ENCODE results near the gene DLGAP1. TPM values are rescaled to one million over a fixed set of nuclear protein-coding genes. Genes with fewer than 3 reads are reported as not detected.

The DLGAP1 gene
- total and polyA plus RNA-seq, 7 experiments from 2014 or later = 0.32 to 1.0 TPM; not detected in 5

DNA sequence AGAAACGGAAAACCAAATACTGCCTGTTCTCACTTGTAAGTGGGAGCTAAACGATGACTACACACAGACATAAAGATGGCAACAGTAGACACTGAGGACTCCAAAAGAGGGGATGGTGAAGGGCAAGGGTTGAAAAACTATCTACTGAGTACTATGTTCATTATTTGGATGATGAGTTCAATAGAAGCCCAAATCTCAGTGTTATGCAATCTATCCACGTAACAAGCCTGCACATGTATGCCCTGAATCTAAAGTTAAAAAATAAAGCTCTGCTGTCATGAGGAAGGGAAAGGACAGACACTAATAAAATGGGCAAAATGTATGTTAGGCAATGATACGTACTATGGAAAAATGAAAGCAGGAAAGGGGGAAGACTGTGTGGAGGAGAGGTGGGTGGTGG is 629.1 kb downstream of the DLGAP1 start:
- H3K27me3 ChIP-seq (ENCODE audit: control insufficient read depth in 2 of 2, insufficient read depth in 2 of 2, low read length in 2 of 2) = no peaks in the 10 kb centered on the region
- Mint-ChIP-seq H3K27me3 (peaks cover 0 to 11% (median 5%) of the 10 kb centered on the region in 5 donors), H3K27ac (no peak overlapping the region), H3K4me3 (no peak overlapping the region), H3K9me3 (no peaks in the 10 kb centered on the region), H3K4me1 (peaks cover 0 to 2% (median 0%) of the 10 kb centered on the region in 7 donors), H3K36me3 (no peaks in the 10 kb centered on the region)
- ATAC-seq = no peak
- H3K36me3 ChIP-seq (ENCODE audit: control insufficient read depth in 2 of 3, insufficient read depth in 3 of 3, low read length in 3 of 3) = no peaks in the 10 kb centered on the region
- DNase-seq = no peak
- ChIA-PET POLR2A (no interaction called here), CTCF (no interaction called here)
- no peak overlapping the region for H3K4me3 ChIP-seq (ENCODE audit: low read length)
- no peaks in the 10 kb centered on the region for H3K4me1 ChIP-seq (ENCODE audit: control insufficient read depth in 2 of 2, insufficient read depth in 2 of 2, low read length in 2 of 2)
- no peaks in the 10 kb centered on the region for H3K9me3 ChIP-seq (ENCODE audit: control insufficient read depth in 2 of 3, low read length in 3 of 3)
- no peak overlapping the region for H3K27ac ChIP-seq (ENCODE audit: low read depth, low read length)
- intact Hi-C loops (cut with micrococcal nuclease) = no loop called here

DNA sequence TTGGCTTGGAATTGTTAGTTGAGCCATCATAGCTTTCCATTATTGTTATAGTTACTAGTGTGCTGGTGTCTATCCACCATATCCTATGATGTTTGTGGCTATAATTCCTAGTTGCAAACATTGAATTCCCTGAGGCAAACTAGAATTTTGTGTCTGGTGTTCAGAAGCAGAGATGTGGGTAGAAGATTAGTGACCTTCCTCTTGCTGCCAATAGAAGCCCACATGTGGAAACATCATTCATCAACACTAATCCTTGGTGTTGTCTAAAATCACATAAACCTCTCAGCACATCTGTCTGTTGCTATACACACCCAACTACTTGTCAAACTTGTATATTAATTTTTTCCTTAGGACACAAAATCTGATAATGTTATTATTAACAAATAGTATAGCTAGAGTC is 631.0 kb downstream of the DLGAP1 start:
- ATAC-seq = no peak
- H3K9me3 ChIP-seq (ENCODE audit: control insufficient read depth in 2 of 3, low read length in 3 of 3) = no peaks in the 10 kb centered on the region
- H3K4me1 ChIP-seq (ENCODE audit: control insufficient read depth in 2 of 2, insufficient read depth in 2 of 2, low read length in 2 of 2) = no peaks in the 10 kb centered on the region
- no peak for DNase-seq
- intact Hi-C loops (cut with micrococcal nuclease) = no loop called here
- Mint-ChIP-seq H3K27ac (no peak overlapping the region), H3K27me3 (peaks cover 0 to 18% (median 9%) of the 10 kb centered on the region in 5 donors), H3K9me3 (no peaks in the 10 kb centered on the region), H3K4me3 (no peak overlapping the region), H3K36me3 (no peaks in the 10 kb centered on the region), H3K4me1 (peaks cover 0 to 2% (median 0%) of the 10 kb centered on the region in 7 donors)
- no peaks in the 10 kb centered on the region for H3K36me3 ChIP-seq (ENCODE audit: control insufficient read depth in 2 of 3, insufficient read depth in 3 of 3, low read length in 3 of 3)
- H3K27ac ChIP-seq (ENCODE audit: low read depth, low read length) = no peak overlapping the region
- H3K4me3 ChIP-seq (ENCODE audit: low read length) = no peak overlapping the region
- ChIA-PET CTCF (no interaction called here), POLR2A (no interaction called here)
- no peaks in the 10 kb centered on the region for H3K27me3 ChIP-seq (ENCODE audit: control insufficient read depth in 2 of 2, insufficient read depth in 2 of 2, low read length in 2 of 2)

DNA sequence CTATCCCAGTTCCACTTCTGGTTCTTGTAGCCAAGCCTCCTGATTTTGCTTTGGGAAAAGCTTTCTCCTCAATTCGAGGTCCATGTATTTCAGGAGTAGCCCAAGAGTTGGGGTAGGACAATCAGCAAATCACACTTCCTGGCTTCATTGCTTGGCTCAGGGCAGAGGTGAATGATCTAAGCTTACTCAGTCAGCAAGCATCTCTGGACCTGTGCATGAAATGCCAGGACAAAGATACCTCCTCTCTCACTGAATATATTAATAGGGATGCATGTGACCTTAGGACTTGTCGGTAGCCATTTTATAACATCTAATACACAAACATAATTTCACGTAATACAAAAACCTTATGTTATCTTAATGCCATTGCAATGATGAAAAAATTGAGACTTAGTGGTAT is 632.0 kb downstream of the DLGAP1 start:
- Histone ChIP-seq H3K4me3 (ENCODE audit: low read length) (no peak overlapping the region), H3K27ac (ENCODE audit: low read depth, low read length) (no peak overlapping the region), H3K27me3 (ENCODE audit: control insufficient read depth in 2 of 2, insufficient read depth in 2 of 2, low read length in 2 of 2) (no peaks in the 10 kb centered on the region), H3K4me1 (ENCODE audit: control insufficient read depth in 2 of 2, insufficient read depth in 2 of 2, low read length in 2 of 2) (no peaks in the 10 kb centered on the region), H3K36me3 (ENCODE audit: control insufficient read depth in 2 of 3, insufficient read depth in 3 of 3, low read length in 3 of 3) (no peaks in the 10 kb centered on the region), H3K9me3 (ENCODE audit: control insufficient read depth in 2 of 3, low read length in 3 of 3) (no peaks in the 10 kb centered on the region)
- H3K4me3 Mint-ChIP-seq = no peak overlapping the region
- intact Hi-C loops (cut with micrococcal nuclease) = no loop called here
- peaks cover 0 to 2% (median 0%) of the 10 kb centered on the region in 7 donors for H3K4me1 Mint-ChIP-seq
- no peaks in the 10 kb centered on the region for H3K36me3 Mint-ChIP-seq
- ATAC-seq = no peak
- no peak for DNase-seq
- H3K9me3 Mint-ChIP-seq = no peaks in the 10 kb centered on the region
- ChIA-PET POLR2A (no interaction called here), CTCF (no interaction called here)
- peaks cover 0 to 18% (median 9%) of the 10 kb centered on the region in 5 donors for H3K27me3 Mint-ChIP-seq
- no peak overlapping the region for H3K27ac Mint-ChIP-seq

DNA sequence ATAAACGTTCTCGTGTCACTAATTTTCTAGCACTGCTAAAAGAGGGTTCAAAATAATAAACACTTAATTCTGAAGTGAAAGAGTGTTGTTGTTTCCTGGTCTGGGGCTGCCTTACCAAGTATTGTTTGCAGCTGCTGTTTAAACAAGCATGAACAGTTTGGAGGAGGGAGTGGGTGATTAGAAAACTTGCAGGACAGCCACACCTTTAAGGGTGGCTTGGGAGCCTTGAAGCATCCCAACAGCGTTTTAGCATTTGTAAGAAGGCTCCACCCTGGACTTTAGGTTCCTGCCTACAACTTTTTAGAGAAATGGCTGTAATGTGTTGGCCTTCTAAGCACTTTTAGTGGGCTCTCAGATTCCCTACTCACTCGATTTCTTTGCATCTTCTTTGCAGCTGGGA is 633.6 kb downstream of the DLGAP1 start:
- Histone ChIP-seq H3K27me3 (ENCODE audit: control insufficient read depth in 2 of 2, insufficient read depth in 2 of 2, low read length in 2 of 2) (no peaks in the 10 kb centered on the region), H3K27ac (ENCODE audit: low read depth, low read length) (no peak overlapping the region), H3K4me3 (ENCODE audit: low read length) (no peak overlapping the region), H3K4me1 (ENCODE audit: control insufficient read depth in 2 of 2, insufficient read depth in 2 of 2, low read length in 2 of 2) (no peaks in the 10 kb centered on the region), H3K9me3 (ENCODE audit: control insufficient read depth in 2 of 3, low read length in 3 of 3) (no peaks in the 10 kb centered on the region), H3K36me3 (ENCODE audit: control insufficient read depth in 2 of 3, insufficient read depth in 3 of 3, low read length in 3 of 3) (no peaks in the 10 kb centered on the region)
- ATAC-seq (no peak), DNase-seq (no peak)
- Mint-ChIP-seq H3K27ac (no peak overlapping the region), H3K36me3 (no peaks in the 10 kb centered on the region), H3K4me3 (no peak overlapping the region), H3K4me1 (peaks cover 0 to 2% (median 0%) of the 10 kb centered on the region in 7 donors), H3K27me3 (peaks cover 0 to 14% (median 13%) of the 10 kb centered on the region in 5 donors), H3K9me3 (no peaks in the 10 kb centered on the region)
- POLR2A ChIA-PET = no interaction called here
- CTCF ChIA-PET = no interaction called here
- intact Hi-C loops (cut with micrococcal nuclease) = no loop called here

DNA sequence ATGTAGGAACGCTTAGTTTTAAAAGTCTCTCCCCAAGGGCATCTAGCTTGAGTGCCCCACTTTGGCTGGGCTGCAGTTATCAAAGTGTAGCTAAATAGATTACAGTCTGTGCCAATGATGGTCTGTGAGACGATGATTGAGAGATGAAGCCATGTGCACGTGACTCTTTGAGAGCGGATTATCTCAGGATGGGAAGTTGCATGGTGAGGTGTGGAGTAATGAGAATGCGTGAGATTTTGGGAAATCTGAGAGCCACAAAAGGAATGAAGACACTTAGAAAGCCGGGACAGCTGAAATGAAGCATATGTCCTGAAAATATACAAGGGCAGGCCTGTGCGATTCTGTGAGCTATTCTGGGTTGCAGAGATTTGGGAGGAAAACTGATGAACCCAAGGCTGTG is 635.1 kb downstream of the DLGAP1 start:
- no peak for ATAC-seq
- no peak overlapping the region for H3K4me3 ChIP-seq (ENCODE audit: low read length)
- no peaks in the 10 kb centered on the region for H3K9me3 ChIP-seq (ENCODE audit: control insufficient read depth in 2 of 3, low read length in 3 of 3)
- H3K27me3 ChIP-seq (ENCODE audit: control insufficient read depth in 2 of 2, insufficient read depth in 2 of 2, low read length in 2 of 2) = no peaks in the 10 kb centered on the region
- no peak overlapping the region for H3K4me3 Mint-ChIP-seq
- no peak overlapping the region for H3K27ac Mint-ChIP-seq
- no peaks in the 10 kb centered on the region for H3K36me3 Mint-ChIP-seq
- no peaks in the 10 kb centered on the region for H3K9me3 Mint-ChIP-seq
- peaks cover 0 to 18% (median 14%) of the 10 kb centered on the region in 5 donors for H3K27me3 Mint-ChIP-seq
- ChIA-PET POLR2A (no interaction called here), CTCF (no interaction called here)
- DNase-seq = no peak
- H3K27ac ChIP-seq (ENCODE audit: low read depth, low read length) = no peak overlapping the region
- H3K4me1 ChIP-seq (ENCODE audit: control insufficient read depth in 2 of 2, insufficient read depth in 2 of 2, low read length in 2 of 2) = no peaks in the 10 kb centered on the region
- no peaks in the 10 kb centered on the region for H3K36me3 ChIP-seq (ENCODE audit: control insufficient read depth in 2 of 3, insufficient read depth in 3 of 3, low read length in 3 of 3)
- intact Hi-C loops (cut with micrococcal nuclease) = no loop called here
- no peaks in the 10 kb centered on the region for H3K4me1 Mint-ChIP-seq

DNA sequence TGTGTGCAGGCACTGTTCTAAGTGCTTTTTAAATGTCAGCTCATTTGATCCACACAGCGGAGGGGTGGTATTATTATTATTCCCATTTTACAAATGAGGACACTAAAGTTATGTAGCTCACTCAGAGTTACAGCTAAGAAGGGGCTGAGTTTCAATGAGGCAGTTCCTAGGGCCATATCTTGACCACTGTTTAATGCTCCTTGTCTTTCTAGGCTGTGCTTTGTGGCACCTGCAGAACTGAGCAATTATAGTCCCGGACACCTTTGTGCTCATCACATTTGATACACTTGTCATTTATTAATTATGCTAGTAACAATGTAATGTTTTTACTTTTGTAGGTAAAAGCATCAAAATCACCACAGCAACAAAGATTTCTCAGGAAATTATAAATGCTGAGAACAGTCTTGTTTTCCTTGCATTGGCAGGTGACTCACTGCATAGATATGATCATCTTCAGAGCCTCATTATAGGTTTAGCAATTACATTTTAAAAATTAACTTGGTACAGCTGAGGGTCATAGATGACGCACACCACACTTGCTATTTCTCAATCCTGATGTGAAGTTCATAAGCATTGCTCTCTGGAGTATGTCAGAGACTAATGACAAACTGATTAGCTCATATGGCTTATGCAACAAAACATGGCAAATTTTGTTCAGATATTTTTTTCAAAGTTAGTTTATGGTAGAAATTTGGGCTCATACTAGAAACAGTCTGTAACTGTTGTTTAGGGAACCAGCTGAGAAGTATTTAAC is 638.3 kb downstream of the DLGAP1 start:
- ATAC-seq (peak; percentile 32), DNase-seq (no peak)
- POLR2A ChIA-PET = no interaction called here
- CTCF ChIA-PET = no interaction called here
- intact Hi-C loops (cut with micrococcal nuclease) = no loop called here
- H3K9me3 ChIP-seq (ENCODE audit: control insufficient read depth in 2 of 3, low read length in 3 of 3) = no peaks in the 10 kb centered on the region
- H3K4me3 ChIP-seq (ENCODE audit: low read length) = no peak overlapping the region
- no peaks in the 10 kb centered on the region for H3K27me3 ChIP-seq (ENCODE audit: control insufficient read depth in 2 of 2, insufficient read depth in 2 of 2, low read length in 2 of 2)
- Mint-ChIP-seq H3K27ac (no peak overlapping the region), H3K9me3 (no peaks in the 10 kb centered on the region), H3K4me3 (no peak overlapping the region), H3K36me3 (no peaks in the 10 kb centered on the region), H3K27me3 (peaks cover 0 to 19% (median 15%) of the 10 kb centered on the region in 5 donors), H3K4me1 (no peaks in the 10 kb centered on the region)
- H3K4me1 ChIP-seq (ENCODE audit: control insufficient read depth in 2 of 2, insufficient read depth in 2 of 2, low read length in 2 of 2) = no peaks in the 10 kb centered on the region
- no peaks in the 10 kb centered on the region for H3K36me3 ChIP-seq (ENCODE audit: control insufficient read depth in 2 of 3, insufficient read depth in 3 of 3, low read length in 3 of 3)
- no peak overlapping the region for H3K27ac ChIP-seq (ENCODE audit: low read depth, low read length)

DNA sequence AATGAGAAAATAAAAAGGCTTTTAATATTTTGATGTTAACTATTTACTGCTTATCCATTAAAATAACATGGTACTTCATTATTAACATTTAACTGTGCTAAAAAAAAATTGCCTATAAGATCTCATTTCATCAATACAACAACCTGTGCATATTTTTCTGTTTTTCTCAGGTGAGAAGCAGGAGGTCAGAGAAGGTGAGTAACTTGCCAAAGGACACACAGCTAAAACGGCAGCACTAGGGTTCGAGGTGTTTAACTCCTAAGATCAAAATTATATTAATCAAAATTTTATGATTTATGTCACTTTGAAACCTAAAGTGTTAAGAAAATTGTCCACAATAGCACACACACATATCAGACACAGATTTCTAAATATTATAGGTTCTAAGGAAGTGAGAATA is 639.1 kb downstream of the DLGAP1 start:
- H3K4me3 Mint-ChIP-seq = no peak overlapping the region
- H3K27ac ChIP-seq (ENCODE audit: low read depth, low read length) = no peak overlapping the region
- H3K36me3 ChIP-seq (ENCODE audit: control insufficient read depth in 2 of 3, insufficient read depth in 3 of 3, low read length in 3 of 3) = no peaks in the 10 kb centered on the region
- no peaks in the 10 kb centered on the region for H3K4me1 ChIP-seq (ENCODE audit: control insufficient read depth in 2 of 2, insufficient read depth in 2 of 2, low read length in 2 of 2)
- H3K27me3 ChIP-seq (ENCODE audit: control insufficient read depth in 2 of 2, insufficient read depth in 2 of 2, low read length in 2 of 2) = no peaks in the 10 kb centered on the region
- no peaks in the 10 kb centered on the region for H3K36me3 Mint-ChIP-seq
- DNase-seq (no peak), ATAC-seq (no peak)
- no peaks in the 10 kb centered on the region for H3K9me3 ChIP-seq (ENCODE audit: control insufficient read depth in 2 of 3, low read length in 3 of 3)
- no peaks in the 10 kb centered on the region for H3K9me3 Mint-ChIP-seq
- intact Hi-C loops (cut with micrococcal nuclease) = no loop called here
- H3K27ac Mint-ChIP-seq = no peak overlapping the region
- H3K27me3 Mint-ChIP-seq = peaks cover 0 to 19% (median 13%) of the 10 kb centered on the region in 5 donors
- H3K4me1 Mint-ChIP-seq = no peaks in the 10 kb centered on the region
- ChIA-PET POLR2A (no interaction called here), CTCF (no interaction called here)
- no peak overlapping the region for H3K4me3 ChIP-seq (ENCODE audit: low read length)

All from naive thymus-derived CD4-positive, alpha-beta T cell (primary cell).